GM12878 (cell line): ENCODE results near the gene TMSB4X. TPM values are rescaled to one million over a fixed set of nuclear protein-coding genes. Genes with fewer than 3 reads are reported as not detected.
A peak's percentile ranks its signal among the peaks of the same experiment; 100 is the strongest.

Source experiments
- CBX3 ChIP-seq: fragments of 200-600 bp; sonication (generic); IDR thresholded peaks from 2 replicates; pipeline ENCODE4 v1.6.1; 2016; ENCODE audit warnings: low read depth, borderline replicate concordance
- CREB1 ChIP-seq: IDR thresholded peaks from 2 replicates; pipeline ENCODE4 v1.6.1; 2012; ENCODE audit warnings: low read depth, mild to moderate bottlenecking, inconsistent platforms
- EGR1 ChIP-seq, 2 experiments: IDR thresholded peaks; 1 replicate in 1 of 2; 2 replicates in 1 of 2; pipeline ENCODE4 v1.6.1; 2011 to 2012; ENCODE audit warnings: low read depth in 2 of 2, low read length in 2 of 2, borderline replicate concordance in 1 of 2, mild to moderate bottlenecking in 1 of 2, moderate library complexity in 1 of 2
- NFYA ChIP-seq: IDR thresholded peaks from 2 replicates; pipeline ENCODE4 v1.6.1; 2011; ENCODE audit warnings: low read depth, mild to moderate bottlenecking, low read length, improper control_type of control experiment, borderline replicate concordance
- YBX1 ChIP-seq: fragments of 450-650 bp; IDR thresholded peaks from 2 replicates; pipeline ENCODE4 v1.6.1; 2016; ENCODE audit warnings: antibody characterized with exemption
- ZNF24 ChIP-seq: fragments of 450-650 bp; IDR thresholded peaks from 2 replicates; pipeline ENCODE4 v1.6.1; 2017; ENCODE audit warnings: antibody characterized with exemption, mild to moderate bottlenecking
- polyA plus RNA-seq, 11 experiments: library from polyadenylated mRNA; depleted of rRNA in 4 of 11; unstranded in 6 of 11; stranded (reverse) in 5 of 11; fragments of >200 nt; fragmentation: Nextera tagmentation in 4 of 11; fragmentation: Illumina TruSeq in 1 of 11; extraction: Ambion mirVana in 4 of 11; extraction: Trizol in 1 of 11; gene quantifications; 1 replicate in 1 of 11; 2 replicates in 10 of 11; pipeline versions ENCODE4 v1.2.1 to v1.2.3, GENCODE V29; 2011 to 2016; ENCODE audit warnings: inconsistent platforms in 2 of 11, missing spikeins in 2 of 11, low read depth in 1 of 11
- total RNA-seq, 4 experiments: library from RNA; depleted of rRNA in 3 of 4; stranded (reverse); fragments of >200 nt in 3 of 4; fragmentation: Illumina TruSeq in 1 of 4; extraction: Trizol in 1 of 4; gene quantifications; 2 replicates each; pipeline versions ENCODE4 v1.2.1 to v1.2.3, GENCODE V29; 2013 to 2021
- TF ChIP-seq, protein P1 (sequence below): fragments of 450-650 bp; IDR thresholded peaks from 2 replicates; pipeline ENCODE4 v1.6.1; 2016; ENCODE audit warnings: mild to moderate bottlenecking, moderate library complexity, borderline replicate concordance
- TF ChIP-seq, protein P2 (sequence below): IDR thresholded peaks from 2 replicates; pipeline ENCODE4 v1.6.1; 2012; ENCODE audit warnings: low read depth, low read length, improper control_type of control experiment
- TF ChIP-seq, protein P3 (sequence below): IDR thresholded peaks from 2 replicates; pipeline ENCODE4 v1.6.1; 2012; ENCODE audit warnings: improper control_type of control experiment, low read depth, low read length; ENCODE audit not compliant: insufficient replicate concordance

Gene TMSB4X
- total and polyA plus RNA-seq, 10 of the 15 experiments (the other 5 are each of a cell fraction or from before 2014, with no cell fraction given) = 13,924 to 37,234 (median 23,705) TPM

DNA sequence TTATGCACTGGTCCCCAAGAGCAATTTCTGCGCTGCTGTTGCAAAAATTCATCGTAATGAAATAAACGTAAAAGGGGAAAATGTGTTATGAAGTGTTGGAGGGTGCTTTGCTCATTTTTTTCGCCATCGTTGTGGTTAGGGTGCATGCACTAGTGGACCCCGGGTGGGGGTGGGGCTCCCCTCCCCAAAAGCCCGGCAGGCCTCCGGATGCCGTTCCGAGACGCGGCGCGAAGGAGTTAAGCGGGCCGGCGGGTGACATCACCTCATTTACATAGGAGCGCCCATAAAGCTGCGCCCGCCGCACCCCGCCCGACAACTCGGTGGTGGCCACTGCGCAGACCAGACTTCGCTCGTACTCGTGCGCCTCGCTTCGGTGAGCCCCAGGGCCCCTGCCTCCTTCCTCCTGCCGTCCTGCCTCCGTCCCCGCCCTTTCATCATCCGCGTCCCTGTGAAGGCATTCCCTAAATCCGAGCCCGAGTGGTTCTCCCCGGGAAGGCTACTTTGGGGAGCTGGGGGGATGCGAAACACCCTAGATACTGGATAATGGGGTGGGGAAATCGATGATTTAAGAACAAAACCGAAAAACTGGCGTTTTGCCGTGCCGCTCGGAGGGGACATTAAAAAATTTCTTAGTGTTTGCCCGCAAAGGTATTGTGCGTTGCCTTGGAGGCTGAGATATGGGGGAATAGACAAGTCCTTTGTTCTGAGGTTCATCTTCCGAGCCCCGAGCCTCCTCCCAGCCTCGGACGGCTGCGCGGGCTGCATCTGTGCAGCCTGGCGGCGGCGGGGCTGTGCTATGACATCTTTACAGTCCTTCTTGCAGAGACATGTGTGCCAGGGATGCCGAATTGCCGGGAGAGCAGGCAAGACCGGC, at the start of gene TMSB4X (continued):
- TF ChIP-seq, protein P1, sequence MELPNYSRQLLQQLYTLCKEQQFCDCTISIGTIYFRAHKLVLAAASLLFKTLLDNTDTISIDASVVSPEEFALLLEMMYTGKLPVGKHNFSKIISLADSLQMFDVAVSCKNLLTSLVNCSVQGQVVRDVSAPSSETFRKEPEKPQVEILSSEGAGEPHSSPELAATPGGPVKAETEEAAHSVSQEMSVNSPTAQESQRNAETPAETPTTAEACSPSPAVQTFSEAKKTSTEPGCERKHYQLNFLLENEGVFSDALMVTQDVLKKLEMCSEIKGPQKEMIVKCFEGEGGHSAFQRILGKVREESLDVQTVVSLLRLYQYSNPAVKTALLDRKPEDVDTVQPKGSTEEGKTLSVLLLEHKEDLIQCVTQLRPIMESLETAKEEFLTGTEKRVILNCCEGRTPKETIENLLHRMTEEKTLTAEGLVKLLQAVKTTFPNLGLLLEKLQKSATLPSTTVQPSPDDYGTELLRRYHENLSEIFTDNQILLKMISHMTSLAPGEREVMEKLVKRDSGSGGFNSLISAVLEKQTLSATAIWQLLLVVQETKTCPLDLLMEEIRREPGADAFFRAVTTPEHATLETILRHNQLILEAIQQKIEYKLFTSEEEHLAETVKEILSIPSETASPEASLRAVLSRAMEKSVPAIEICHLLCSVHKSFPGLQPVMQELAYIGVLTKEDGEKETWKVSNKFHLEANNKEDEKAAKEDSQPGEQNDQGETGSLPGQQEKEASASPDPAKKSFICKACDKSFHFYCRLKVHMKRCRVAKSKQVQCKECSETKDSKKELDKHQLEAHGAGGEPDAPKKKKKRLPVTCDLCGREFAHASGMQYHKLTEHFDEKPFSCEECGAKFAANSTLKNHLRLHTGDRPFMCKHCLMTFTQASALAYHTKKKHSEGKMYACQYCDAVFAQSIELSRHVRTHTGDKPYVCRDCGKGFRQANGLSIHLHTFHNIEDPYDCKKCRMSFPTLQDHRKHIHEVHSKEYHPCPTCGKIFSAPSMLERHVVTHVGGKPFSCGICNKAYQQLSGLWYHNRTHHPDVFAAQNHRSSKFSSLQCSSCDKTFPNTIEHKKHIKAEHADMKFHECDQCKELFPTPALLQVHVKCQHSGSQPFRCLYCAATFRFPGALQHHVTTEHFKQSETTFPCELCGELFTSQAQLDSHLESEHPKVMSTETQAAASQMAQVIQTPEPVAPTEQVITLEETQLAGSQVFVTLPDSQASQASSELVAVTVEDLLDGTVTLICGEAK = no peak
- TF ChIP-seq, protein P2, sequence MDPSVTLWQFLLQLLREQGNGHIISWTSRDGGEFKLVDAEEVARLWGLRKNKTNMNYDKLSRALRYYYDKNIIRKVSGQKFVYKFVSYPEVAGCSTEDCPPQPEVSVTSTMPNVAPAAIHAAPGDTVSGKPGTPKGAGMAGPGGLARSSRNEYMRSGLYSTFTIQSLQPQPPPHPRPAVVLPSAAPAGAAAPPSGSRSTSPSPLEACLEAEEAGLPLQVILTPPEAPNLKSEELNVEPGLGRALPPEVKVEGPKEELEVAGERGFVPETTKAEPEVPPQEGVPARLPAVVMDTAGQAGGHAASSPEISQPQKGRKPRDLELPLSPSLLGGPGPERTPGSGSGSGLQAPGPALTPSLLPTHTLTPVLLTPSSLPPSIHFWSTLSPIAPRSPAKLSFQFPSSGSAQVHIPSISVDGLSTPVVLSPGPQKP = no peak
- TF ChIP-seq CREB1 (no peak), CBX3 (no peak), NFYA (no peak), EGR1 (IDR thresholded peaks at IDR 0.05; ENCODE audit: borderline replicate concordance in 1 of 2, low read depth in 2 of 2, low read length in 2 of 2) (peak in 1 of 2 experiments; percentile 41; a peak in 1 of 3 replicates), ZNF24 (no peak), YBX1 (no peak)
- TF ChIP-seq, protein P3, sequence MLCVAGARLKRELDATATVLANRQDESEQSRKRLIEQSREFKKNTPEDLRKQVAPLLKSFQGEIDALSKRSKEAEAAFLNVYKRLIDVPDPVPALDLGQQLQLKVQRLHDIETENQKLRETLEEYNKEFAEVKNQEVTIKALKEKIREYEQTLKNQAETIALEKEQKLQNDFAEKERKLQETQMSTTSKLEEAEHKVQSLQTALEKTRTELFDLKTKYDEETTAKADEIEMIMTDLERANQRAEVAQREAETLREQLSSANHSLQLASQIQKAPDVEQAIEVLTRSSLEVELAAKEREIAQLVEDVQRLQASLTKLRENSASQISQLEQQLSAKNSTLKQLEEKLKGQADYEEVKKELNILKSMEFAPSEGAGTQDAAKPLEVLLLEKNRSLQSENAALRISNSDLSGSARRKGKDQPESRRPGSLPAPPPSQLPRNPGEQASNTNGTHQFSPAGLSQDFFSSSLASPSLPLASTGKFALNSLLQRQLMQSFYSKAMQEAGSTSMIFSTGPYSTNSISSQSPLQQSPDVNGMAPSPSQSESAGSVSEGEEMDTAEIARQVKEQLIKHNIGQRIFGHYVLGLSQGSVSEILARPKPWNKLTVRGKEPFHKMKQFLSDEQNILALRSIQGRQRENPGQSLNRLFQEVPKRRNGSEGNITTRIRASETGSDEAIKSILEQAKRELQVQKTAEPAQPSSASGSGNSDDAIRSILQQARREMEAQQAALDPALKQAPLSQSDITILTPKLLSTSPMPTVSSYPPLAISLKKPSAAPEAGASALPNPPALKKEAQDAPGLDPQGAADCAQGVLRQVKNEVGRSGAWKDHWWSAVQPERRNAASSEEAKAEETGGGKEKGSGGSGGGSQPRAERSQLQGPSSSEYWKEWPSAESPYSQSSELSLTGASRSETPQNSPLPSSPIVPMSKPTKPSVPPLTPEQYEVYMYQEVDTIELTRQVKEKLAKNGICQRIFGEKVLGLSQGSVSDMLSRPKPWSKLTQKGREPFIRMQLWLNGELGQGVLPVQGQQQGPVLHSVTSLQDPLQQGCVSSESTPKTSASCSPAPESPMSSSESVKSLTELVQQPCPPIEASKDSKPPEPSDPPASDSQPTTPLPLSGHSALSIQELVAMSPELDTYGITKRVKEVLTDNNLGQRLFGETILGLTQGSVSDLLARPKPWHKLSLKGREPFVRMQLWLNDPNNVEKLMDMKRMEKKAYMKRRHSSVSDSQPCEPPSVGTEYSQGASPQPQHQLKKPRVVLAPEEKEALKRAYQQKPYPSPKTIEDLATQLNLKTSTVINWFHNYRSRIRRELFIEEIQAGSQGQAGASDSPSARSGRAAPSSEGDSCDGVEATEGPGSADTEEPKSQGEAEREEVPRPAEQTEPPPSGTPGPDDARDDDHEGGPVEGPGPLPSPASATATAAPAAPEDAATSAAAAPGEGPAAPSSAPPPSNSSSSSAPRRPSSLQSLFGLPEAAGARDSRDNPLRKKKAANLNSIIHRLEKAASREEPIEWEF = no peak
